ENCODE data around the gene MRPS10.
"Not testable (repeated sequence)": the region's sequence is repeated elsewhere in the genome, so short reads cannot be mapped to it uniquely, and the experiment has no call there.

The MRPS10 gene

GRCh38 chr6:42212442-42212841 lies 5.2 kb downstream of the MRPS10 start:
- Mint-ChIP-seq H3K4me3 (no peak overlapping the region), H3K4me1 (peaks cover 14% of the 10 kb centered on the region), H3K27ac (no peak overlapping the region), H3K36me3 (ENCODE audit: low read depth) (peaks cover 41% of the 10 kb centered on the region), H3K9me3 (no peaks in the 10 kb centered on the region), H3K27me3 (ENCODE audit: low read depth) (no peaks in the 10 kb centered on the region)
- no peak for TF ChIP-seq CTCF (IDR thresholded peaks at IDR 0.05; ENCODE audit: unreplicated experiment in 3 of 3)

GRCh38 chr6:42211726-42212125 lies 5.9 kb downstream of the MRPS10 start:
- Mint-ChIP-seq H3K36me3 (ENCODE audit: low read depth) (peaks cover 41% of the 10 kb centered on the region), H3K4me3 (no peak overlapping the region), H3K4me1 (peaks cover 13% of the 10 kb centered on the region), H3K27ac (no peak overlapping the region), H3K27me3 (ENCODE audit: low read depth) (no peaks in the 10 kb centered on the region), H3K9me3 (no peaks in the 10 kb centered on the region)
- TF ChIP-seq CTCF (IDR thresholded peaks at IDR 0.05; ENCODE audit: unreplicated experiment in 3 of 3), result no peak

GRCh38 chr6:42210551-42210950 lies 7.1 kb downstream of the MRPS10 start:
- H3K4me3 Mint-ChIP-seq, result no peak overlapping the region

GRCh38 chr6:42207559-42207958 lies 10.1 kb downstream of the MRPS10 start:
- H3K4me3 Mint-ChIP-seq; H3K27ac Mint-ChIP-seq; H3K9me3 Mint-ChIP-seq; H3K27me3 Mint-ChIP-seq (ENCODE audit: low read depth); H3K4me1 Mint-ChIP-seq: not testable (repeated sequence)
- peaks cover 53% of the 10 kb centered on the region for H3K36me3 Mint-ChIP-seq (ENCODE audit: low read depth)

More at GRCh38 chr6:42210551-42210950, 7.1 kb downstream of the MRPS10 start:
- TF ChIP-seq CTCF (IDR thresholded peaks at IDR 0.05; ENCODE audit: unreplicated experiment in 3 of 3), result no peak
- Mint-ChIP-seq H3K36me3 (ENCODE audit: low read depth) (peaks cover 45% of the 10 kb centered on the region), H3K9me3 (no peaks in the 10 kb centered on the region), H3K4me1 (peaks cover 13% of the 10 kb centered on the region), H3K27ac (peak overlapping the region; percentile 50 to 68 (median 62)), H3K27me3 (ENCODE audit: low read depth) (no peaks in the 10 kb centered on the region)

- Mint-ChIP-seq H3K4me3 (no peak overlapping the region), H3K9me3 (no peaks in the 10 kb centered on the region), H3K27ac (peak overlapping the region in 1 of 3 experiments; percentile 58), H3K4me1 (no peaks in the 10 kb centered on the region), H3K27me3 (ENCODE audit: low read depth) (no peaks in the 10 kb centered on the region), H3K36me3 (ENCODE audit: low read depth) (peaks cover 57% of the 10 kb centered on the region)
- TF ChIP-seq CTCF (IDR thresholded peaks at IDR 0.05; ENCODE audit: unreplicated experiment in 3 of 3), result no peak
These were observed 12.8 kb downstream of the MRPS10 start for GRCh38 chr6:42204768-42205282.

GRCh38 chr6:42203183-42203582 lies 14.5 kb downstream of the MRPS10 start:
- Mint-ChIP-seq H3K9me3 (no peaks in the 10 kb centered on the region), H3K27me3 (ENCODE audit: low read depth) (no peaks in the 10 kb centered on the region), H3K36me3 (ENCODE audit: low read depth) (peaks cover 50% of the 10 kb centered on the region), H3K4me3 (no peak overlapping the region), H3K4me1 (no peaks in the 10 kb centered on the region), H3K27ac (no peak overlapping the region)
- TF ChIP-seq CTCF (IDR thresholded peaks at IDR 0.05; ENCODE audit: unreplicated experiment in 3 of 3), result no peak

GRCh38 chr6:42202131-42202915 lies 15.3 kb downstream of the MRPS10 start:
- peaks cover 42% of the 10 kb centered on the region for H3K36me3 Mint-ChIP-seq (ENCODE audit: low read depth)
- H3K4me3 Mint-ChIP-seq; H3K9me3 Mint-ChIP-seq; H3K27me3 Mint-ChIP-seq (ENCODE audit: low read depth); H3K27ac Mint-ChIP-seq; H3K4me1 Mint-ChIP-seq: not testable (repeated sequence)

All from nephron (organoid).